AG04450 (cell line): ENCODE results near the gene PRAF2. TPM values are rescaled to one million over a fixed set of nuclear protein-coding genes. Genes with fewer than 3 reads are reported as not detected.

Experiments used
- CTCF ChIA-PET: fragments of 300-600, 350-600 bp; formaldehyde crosslinking; extraction: SDS; loops from one replicate; lab custom pipeline; 2022; ENCODE audit warnings: antibody characterized with exemption, inconsistent platforms; lab: Charles Lee
- POLR2A ChIA-PET: fragments of 350-600 bp; formaldehyde crosslinking; extraction: SDS; loops from one replicate; lab custom pipeline; 2021; ENCODE audit warnings: antibody characterized with exemption, inconsistent platforms; lab: Yijun Ruan, JAX
- DNase-seq: peaks from one replicate; pipeline ENCODE4 v3.0.0-alpha.2; 2011; ENCODE audit warnings: low read depth, low spot score
- H3K27ac ChIP-seq: one replicate; pipeline ENCODE4 v1.5.1; 2012; ENCODE audit warnings: low read depth, low read length, control low read depth
- H3K27me3 ChIP-seq: one replicate; pipeline ENCODE4 v1.6.0; 2012; ENCODE audit warnings: low read length; ENCODE audit not compliant: control insufficient read depth, insufficient read depth
- H3K4me3 ChIP-seq: 2 replicates; pipeline ENCODE4 v1.5.1; 2011; ENCODE audit warnings: mild to moderate bottlenecking, low read depth, low read length, control low read depth
- H3K9me3 ChIP-seq: 2 replicates; pipeline ENCODE4 v1.5.1; 2012; ENCODE audit warnings: low read length; ENCODE audit not compliant: control insufficient read depth, insufficient read depth
- CTCF ChIP-seq: IDR thresholded peaks from 2 replicates; pipeline ENCODE4 v1.5.1; 2011; ENCODE audit warnings: low read depth, low read length, control low read depth, inconsistent platforms
- polyA plus RNA-seq: library from polyadenylated mRNA; depleted of rRNA; stranded (reverse); fragments of >200 nt; gene quantifications from 2 replicates; pipeline ENCODE4 v1.2.3, GENCODE V29; 2011

PRAF2 gene
- polyA plus RNA-seq, 1 experiment: 27.6 TPM

GRCh38 chrX:49096419-49096818 lies 22.6 kb upstream of the PRAF2 start:
- CTCF ChIA-PET: no interaction called here
- POLR2A ChIA-PET: no interaction called here
- Histone ChIP-seq H3K27me3 (no peaks in the 10 kb centered on the region), H3K4me3 (no peak overlapping the region), H3K9me3 (no peaks in the 10 kb centered on the region), H3K27ac (no peak overlapping the region)
- no peak for TF ChIP-seq CTCF
- DNase-seq: no peak

- H3K4me3 ChIP-seq: no peak overlapping the region
- CTCF ChIA-PET: interaction anchor here (0.5 kb wide), 1 partner anchor 8 kb away, joined by 3 read pairs; no protein-coding TSS in a partner anchor
- no peak for TF ChIP-seq CTCF
- H3K27me3 ChIP-seq: no peaks in the 10 kb centered on the region
- H3K9me3 ChIP-seq: no peaks in the 10 kb centered on the region
- POLR2A ChIA-PET: no interaction called here
- H3K27ac ChIP-seq: no peak overlapping the region
- no peak for DNase-seq
Measured at GRCh38 chrX:49089553-49089952, 15.8 kb upstream of the PRAF2 start.

- DNase-seq: no peak
Measured at GRCh38 chrX:49082271-49082871, 8.6 kb upstream of the PRAF2 start.

GRCh38 chrX:49079489-49080428 lies 6.0 kb upstream of the PRAF2 start, which contains the start of gene WDR45:
Gene WDR45, minus strand, starts transcription at chrX:49079887. Its CDS starts 1,792 bp downstream, at chrX:49078095.
- Histone ChIP-seq H3K27ac (peak within 1 kb of the TSS; percentile 80), H3K9me3 (no peaks in the 10 kb centered on the region; the same call in 1 of the 2 replicates), H3K27me3 (no peaks in the 10 kb centered on the region), H3K4me3 (peak within 1 kb of the TSS; percentile 74)
- CTCF ChIA-PET: interaction anchor here (0.6 to 1.0 kb wide), 2 partner anchors 76 to 1896 kb away, joined by 3 to 4 read pairs; no protein-coding TSS in a partner anchor
- no peak for TF ChIP-seq CTCF
- POLR2A ChIA-PET: interaction anchor here (1.0 to 2.0 kb wide), 2 partner anchors 21 to 37 kb away, joined by 3 to 6 read pairs; partner anchors contain the start of gene TFE3
- no peak for DNase-seq

More at GRCh38 chrX:49082271-49082871, 8.6 kb upstream of the PRAF2 start:
- Histone ChIP-seq H3K9me3 (no peaks in the 10 kb centered on the region; the same call in 1 of the 2 replicates), H3K4me3 (no peak overlapping the region), H3K27ac (no peak overlapping the region), H3K27me3 (no peaks in the 10 kb centered on the region)
- TF ChIP-seq CTCF: no peak
- ChIA-PET CTCF (no interaction called here), POLR2A (no interaction called here)
